GM12892 (cell line): ENCODE measurements around the gene TEX11.
"Not testable (repeated sequence)": the region's sequence is repeated elsewhere in the genome, so short reads cannot be mapped to it uniquely, and the experiment has no call there.

ENCODE experiments used
- DNase-seq: peaks from one replicate; pipeline ENCODE4 v3.0.0; 2011; ENCODE audit not compliant: insufficient read length
- FAIRE-seq: peaks from 2 replicates; lab custom pipeline; 2011; peaks lifted over from hg19 to GRCh38; lab: Jason Lieb, UNC
- POLR2A ChIP-seq: IDR thresholded peaks from 2 replicates; pipeline ENCODE4 v1.6.1; 2011; ENCODE audit warnings: low read depth, low read length, control low read depth
- POLR2AphosphoS5 ChIP-seq: IDR thresholded peaks from 2 replicates; pipeline ENCODE4 v1.6.1; 2011; ENCODE audit warnings: low read depth, low read length, control low read depth
- TAF1 ChIP-seq: IDR thresholded peaks from 2 replicates; pipeline ENCODE4 v1.6.1; 2011; ENCODE audit warnings: low read depth, mild to moderate bottlenecking, control low read depth, low read length, borderline replicate concordance

TEX11 gene

GRCh38 chrX:70635669-70636068, 272.8 kb downstream of the TEX11 start:
- no peak for DNase-seq
- TF ChIP-seq TAF1 (no peak), POLR2A (no peak), POLR2AphosphoS5 (no peak)
- no peak for FAIRE-seq

- no peak for DNase-seq
- no peak for TF ChIP-seq POLR2AphosphoS5
- no peak for TF ChIP-seq TAF1
- no peak for TF ChIP-seq POLR2A
- FAIRE-seq, result no peak
Observed at GRCh38 chrX:70635227-70635626, 273.3 kb downstream of the TEX11 start.

- FAIRE-seq, result no peak
- DNase-seq, result no peak
- TF ChIP-seq POLR2AphosphoS5 (no peak), TAF1 (no peak), POLR2A (no peak)
Observed at GRCh38 chrX:70621743-70622142, 286.8 kb downstream of the TEX11 start.

DNA sequence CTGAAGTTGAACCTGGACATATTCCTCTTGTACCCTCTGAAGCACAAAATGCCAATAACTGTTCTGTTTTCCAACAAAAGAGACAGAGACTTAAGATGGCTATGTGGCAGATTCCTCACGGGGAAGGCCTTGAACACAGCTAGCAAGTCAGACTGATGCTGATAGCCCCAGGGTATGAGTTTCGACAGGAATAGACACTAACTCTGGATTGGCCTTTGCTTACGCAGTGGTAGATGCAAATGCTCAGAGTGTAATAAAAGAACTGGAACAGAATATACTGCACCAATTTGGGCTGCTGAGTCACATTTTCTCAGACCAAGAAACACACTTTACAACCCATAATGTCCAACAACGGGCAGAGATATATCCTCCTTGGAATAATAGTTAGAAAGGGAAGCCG, 290.0 kb downstream of the TEX11 start:
- FAIRE-seq (no peak), DNase-seq (no peak)
- TF ChIP-seq POLR2AphosphoS5 (no peak), POLR2A (no peak), TAF1 (no peak)

DNA sequence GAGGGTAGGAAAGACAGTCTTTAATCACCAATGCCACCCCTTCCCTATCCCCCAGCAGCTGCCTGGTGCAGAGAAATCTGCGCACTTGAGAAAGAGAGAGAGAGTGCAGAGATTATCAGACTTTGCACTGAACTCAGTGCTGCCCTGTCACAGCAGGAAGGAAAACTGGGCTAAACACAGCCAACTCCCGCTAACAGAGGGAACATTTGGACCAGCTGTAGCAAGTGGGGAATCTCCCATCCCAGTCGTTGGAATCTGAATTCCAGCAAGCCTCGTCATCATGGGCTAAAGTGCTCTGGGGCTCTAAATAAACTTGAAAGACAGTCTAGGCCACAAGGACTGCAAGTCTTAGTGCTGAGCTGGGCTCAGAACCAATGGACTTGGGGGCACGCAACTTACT, 295.2 kb downstream of the TEX11 start:
- FAIRE-seq (no peak), DNase-seq (no peak)
- no peak for TF ChIP-seq TAF1
- TF ChIP-seq POLR2AphosphoS5, result no peak
- TF ChIP-seq POLR2A, result no peak

DNA sequence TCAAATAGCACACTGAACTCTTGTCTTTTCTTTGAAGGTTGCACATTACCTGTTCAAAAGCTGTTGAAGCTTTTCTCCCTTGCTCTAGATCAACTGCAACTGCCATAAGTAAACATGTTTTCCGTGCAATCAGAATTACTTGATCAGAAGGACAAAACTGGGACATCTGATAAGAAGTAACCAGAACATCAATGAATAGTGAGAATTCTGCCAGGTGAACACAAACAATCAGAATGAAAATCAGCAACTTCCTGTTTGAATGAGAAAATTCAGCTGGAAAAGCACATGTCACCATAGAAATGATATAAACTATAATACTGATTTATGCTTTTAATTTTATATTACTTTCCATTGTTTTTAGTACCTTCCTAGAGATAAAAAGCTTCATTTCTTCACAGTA, 303.2 kb downstream of the TEX11 start:
- FAIRE-seq (no peak), DNase-seq (no peak)
- TF ChIP-seq POLR2AphosphoS5 (no peak), POLR2A (no peak), TAF1 (no peak)

DNA sequence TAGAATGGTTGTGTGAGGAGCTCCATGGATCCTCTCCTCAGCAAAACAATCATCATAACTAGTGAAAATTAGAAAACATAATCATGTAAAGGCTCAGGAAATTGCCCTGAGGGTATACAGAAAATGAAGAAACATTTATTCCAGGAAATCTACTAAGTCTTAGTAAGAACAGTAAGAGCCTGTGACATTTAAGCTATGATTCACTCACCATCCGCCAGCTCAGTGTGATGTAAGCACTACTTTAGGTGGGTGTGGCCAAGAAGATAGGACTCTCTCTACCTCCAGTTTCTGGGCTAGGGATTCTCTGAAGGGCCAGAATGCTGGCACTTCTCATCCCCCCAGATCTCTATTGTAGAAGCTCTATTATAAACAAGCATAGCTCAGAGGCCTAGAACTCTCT, 316.4 kb downstream of the TEX11 start:
- TF ChIP-seq TAF1, result no peak
- TF ChIP-seq POLR2A, result no peak
- TF ChIP-seq POLR2AphosphoS5, result no peak
- FAIRE-seq (no peak), DNase-seq (no peak)

- DNase-seq, FAIRE-seq: not testable (repeated sequence)
Observed at GRCh38 chrX:70587158-70587557, 321.4 kb downstream of the TEX11 start.

GRCh38 chrX:70577442-70577841, 331.1 kb downstream of the TEX11 start:
- DNase-seq, result no peak
- TF ChIP-seq TAF1 (no peak), POLR2A (no peak), POLR2AphosphoS5 (no peak)
- FAIRE-seq, result no peak

GRCh38 chrX:70569922-70570576, 338.5 kb downstream of the TEX11 start:
- FAIRE-seq, DNase-seq: not testable (repeated sequence)

DNA sequence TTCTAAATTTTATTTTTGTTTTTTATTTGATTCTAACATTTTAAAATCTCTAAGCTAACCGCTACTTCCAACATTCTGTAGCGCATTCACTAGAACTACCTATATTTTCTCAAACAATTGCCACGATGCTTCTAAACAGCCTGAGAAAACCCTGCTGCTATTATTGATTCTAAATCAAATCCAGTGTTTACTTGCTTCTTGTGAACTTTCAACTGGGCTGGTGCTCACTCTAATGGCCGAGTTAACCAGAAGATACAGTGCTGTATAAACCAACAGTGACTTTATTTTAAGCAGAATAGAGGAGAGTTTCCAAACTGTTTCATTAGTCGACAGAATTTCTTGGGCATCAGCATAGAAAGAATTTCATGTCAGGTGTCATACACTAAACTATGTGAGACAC, 353.6 kb downstream of the TEX11 start:
- DNase-seq, result no peak
- no peak for FAIRE-seq
- TF ChIP-seq POLR2A (no peak), TAF1 (no peak), POLR2AphosphoS5 (no peak)

DNA sequence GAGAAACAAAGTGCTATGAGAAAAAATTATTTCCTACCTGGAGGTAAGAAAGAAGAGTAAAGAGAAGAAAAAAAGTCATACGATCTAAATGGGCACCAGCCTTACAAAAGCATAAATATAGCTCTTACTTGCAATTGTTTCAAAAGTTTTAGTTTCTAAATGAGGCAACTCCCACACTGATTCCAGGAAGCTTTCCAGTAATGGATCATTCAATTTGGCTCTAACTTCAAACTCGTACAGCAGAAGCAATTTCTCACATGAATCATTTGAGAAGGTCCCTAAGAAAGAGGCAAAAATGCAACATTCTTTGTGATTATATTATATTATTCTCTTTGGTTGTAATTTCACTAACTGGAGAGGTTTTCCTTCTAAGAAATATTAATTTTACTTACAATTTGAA, 354.0 kb downstream of the TEX11 start:
- FAIRE-seq, result no peak
- no peak for DNase-seq
- TF ChIP-seq TAF1 (no peak), POLR2A (no peak), POLR2AphosphoS5 (no peak)

- FAIRE-seq, result no peak
- no peak for DNase-seq
Observed at GRCh38 chrX:70554081-70554480, 354.4 kb downstream of the TEX11 start.

More at GRCh38 chrX:70554081-70554480, 354.4 kb downstream of the TEX11 start:
- TF ChIP-seq TAF1, result no peak
- no peak for TF ChIP-seq POLR2A
- no peak for TF ChIP-seq POLR2AphosphoS5
